Erythroblast (primary cell): ENCODE data around the gene ANG.

Experiments used
- GATA1 ChIP-seq: IDR thresholded peaks from 2 replicates; pipeline ENCODE4 v1.6.1; 2011; ENCODE audit warnings: low read depth, mild to moderate bottlenecking, control low read depth, low read length, moderate library complexity
- POLR2A ChIP-seq: IDR thresholded peaks from 2 replicates; pipeline ENCODE4 v1.6.1; 2011; ENCODE audit warnings: mild to moderate bottlenecking, low read length

DNA sequence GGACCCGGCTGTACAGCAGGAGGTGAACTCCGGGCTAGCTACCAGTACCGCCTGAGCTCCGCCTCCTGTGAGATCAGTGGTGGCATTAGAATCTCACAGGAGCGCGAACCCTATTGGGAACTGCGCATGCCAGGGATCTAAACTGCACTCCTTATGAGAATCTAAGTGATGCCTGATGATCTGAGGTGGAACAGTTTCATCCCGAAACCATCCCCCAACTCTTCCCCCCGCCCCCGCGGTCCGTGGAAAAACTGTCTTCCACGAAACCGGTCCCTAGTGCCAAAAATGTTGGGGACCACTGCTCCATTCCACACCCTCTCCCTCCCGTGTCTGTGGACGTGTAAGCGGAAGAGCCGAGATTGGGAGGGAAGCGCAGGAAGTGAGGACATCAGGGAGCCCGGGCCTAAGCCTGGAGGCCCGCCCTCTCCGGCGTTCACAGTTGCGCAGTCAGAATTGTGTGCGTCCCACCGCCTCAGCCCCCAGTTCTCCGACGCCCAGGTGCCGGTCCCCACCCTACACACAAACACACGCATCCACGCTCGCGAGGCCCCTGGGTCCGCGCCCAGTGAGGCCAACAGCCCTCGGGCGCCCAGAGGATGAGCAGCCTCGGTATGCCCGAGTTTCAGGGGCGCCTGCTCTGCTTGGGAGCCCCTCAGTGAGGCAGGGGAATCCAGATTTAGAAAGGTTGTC lies 6.0 kb upstream of the ANG start:
- no peak for TF ChIP-seq POLR2A
- no peak for TF ChIP-seq GATA1
